ENCODE data around the gene INPP5J.
A peak's percentile ranks its signal among the peaks of the same experiment; 100 is the strongest.
"Not testable (repeated sequence)": the region's sequence is repeated elsewhere in the genome, so short reads cannot be mapped to it uniquely, and the experiment has no call there.

The INPP5J gene, protein sequence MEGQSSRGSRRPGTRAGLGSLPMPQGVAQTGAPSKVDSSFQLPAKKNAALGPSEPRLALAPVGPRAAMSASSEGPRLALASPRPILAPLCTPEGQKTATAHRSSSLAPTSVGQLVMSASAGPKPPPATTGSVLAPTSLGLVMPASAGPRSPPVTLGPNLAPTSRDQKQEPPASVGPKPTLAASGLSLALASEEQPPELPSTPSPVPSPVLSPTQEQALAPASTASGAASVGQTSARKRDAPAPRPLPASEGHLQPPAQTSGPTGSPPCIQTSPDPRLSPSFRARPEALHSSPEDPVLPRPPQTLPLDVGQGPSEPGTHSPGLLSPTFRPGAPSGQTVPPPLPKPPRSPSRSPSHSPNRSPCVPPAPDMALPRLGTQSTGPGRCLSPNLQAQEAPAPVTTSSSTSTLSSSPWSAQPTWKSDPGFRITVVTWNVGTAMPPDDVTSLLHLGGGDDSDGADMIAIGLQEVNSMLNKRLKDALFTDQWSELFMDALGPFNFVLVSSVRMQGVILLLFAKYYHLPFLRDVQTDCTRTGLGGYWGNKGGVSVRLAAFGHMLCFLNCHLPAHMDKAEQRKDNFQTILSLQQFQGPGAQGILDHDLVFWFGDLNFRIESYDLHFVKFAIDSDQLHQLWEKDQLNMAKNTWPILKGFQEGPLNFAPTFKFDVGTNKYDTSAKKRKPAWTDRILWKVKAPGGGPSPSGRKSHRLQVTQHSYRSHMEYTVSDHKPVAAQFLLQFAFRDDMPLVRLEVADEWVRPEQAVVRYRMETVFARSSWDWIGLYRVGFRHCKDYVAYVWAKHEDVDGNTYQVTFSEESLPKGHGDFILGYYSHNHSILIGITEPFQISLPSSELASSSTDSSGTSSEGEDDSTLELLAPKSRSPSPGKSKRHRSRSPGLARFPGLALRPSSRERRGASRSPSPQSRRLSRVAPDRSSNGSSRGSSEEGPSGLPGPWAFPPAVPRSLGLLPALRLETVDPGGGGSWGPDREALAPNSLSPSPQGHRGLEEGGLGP

DNA sequence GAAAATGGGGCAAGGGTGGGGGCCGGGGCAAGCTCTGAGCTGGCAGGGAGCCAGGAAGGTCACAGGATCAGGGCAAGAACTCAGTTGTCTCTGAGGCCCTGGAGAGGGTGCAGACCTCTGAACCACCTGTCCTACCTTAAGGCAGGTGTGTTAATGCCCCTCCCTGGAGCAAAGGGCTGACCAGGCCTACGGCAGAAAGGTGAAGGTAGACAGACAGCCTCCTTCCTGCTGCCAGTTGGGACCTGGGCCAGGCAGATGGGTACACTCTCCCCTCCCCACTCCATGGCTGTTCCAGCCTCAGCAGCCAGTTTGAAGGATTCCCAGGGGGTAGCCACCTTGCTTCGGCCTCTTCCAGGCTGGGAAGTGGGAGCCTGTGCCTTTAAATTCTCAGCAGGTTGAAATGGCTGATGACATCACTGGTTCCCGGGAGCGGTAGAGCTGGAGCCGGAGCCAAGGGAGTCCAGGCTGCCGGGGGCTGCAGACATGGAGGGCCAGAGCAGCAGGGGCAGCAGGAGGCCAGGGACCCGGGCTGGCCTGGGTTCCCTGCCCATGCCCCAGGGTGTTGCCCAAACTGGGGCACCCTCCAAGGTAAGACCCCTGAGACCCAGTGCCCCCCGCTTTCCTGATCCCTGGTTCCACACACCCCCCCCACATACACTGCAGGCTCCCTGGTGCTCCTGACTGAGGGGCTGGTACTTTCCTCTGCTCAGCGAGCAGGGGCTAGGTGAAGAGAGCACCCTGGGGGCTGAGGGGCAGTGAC lies at the start of gene INPP5J:
Gene INPP5J (plus strand): TSS at position 435 of the 760 bp plus-strand sequence. CDS start 49 bp downstream, at position 484.
- Histone ChIP-seq H3K27ac (ENCODE audit: low read depth, low read length) (no peak within 1 kb of the TSS), H3K36me3 (ENCODE audit: control insufficient read depth, insufficient read depth, low read length) (no peaks in the 10 kb centered on the region), H3K4me1 (ENCODE audit: control insufficient read depth, insufficient read depth, low read length) (peaks cover 9% of the 10 kb centered on the region), H3K27me3 (ENCODE audit: control insufficient read depth, insufficient read depth, low read length) (no peaks in the 10 kb centered on the region), H3K4me3 (ENCODE audit: low read length) (peak within 1 kb of the TSS; percentile 65), H3K9ac (ENCODE audit: low read length) (peak within 1 kb of the TSS; percentile 49)

DNA sequence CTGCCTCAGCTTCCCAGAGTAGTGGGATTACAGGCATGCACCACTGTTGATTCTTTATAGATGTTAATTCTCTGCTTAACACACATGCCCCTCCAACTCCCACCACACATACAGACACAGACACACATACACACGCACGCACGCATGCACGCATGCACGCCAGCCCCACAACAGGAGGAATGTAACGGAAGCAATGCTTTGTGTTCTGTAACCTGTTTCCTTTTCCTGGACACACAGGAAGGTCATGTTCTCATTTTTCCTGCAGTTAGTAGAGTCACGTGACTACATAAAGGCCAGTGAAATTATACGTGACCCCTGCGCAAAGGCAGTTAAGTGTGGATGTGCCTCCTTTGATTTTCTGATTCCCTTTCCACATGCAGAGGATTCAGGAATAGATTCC lies 49.6 kb upstream of the INPP5J start:
- H3K4me1 ChIP-seq (ENCODE audit: control insufficient read depth, insufficient read depth, low read length); H3K36me3 ChIP-seq (ENCODE audit: control insufficient read depth, insufficient read depth, low read length); H3K27me3 ChIP-seq (ENCODE audit: control insufficient read depth, insufficient read depth, low read length); H3K27ac ChIP-seq (ENCODE audit: low read depth, low read length); H3K4me3 ChIP-seq (ENCODE audit: low read length); H3K9ac ChIP-seq (ENCODE audit: low read length): not testable (repeated sequence)

DNA sequence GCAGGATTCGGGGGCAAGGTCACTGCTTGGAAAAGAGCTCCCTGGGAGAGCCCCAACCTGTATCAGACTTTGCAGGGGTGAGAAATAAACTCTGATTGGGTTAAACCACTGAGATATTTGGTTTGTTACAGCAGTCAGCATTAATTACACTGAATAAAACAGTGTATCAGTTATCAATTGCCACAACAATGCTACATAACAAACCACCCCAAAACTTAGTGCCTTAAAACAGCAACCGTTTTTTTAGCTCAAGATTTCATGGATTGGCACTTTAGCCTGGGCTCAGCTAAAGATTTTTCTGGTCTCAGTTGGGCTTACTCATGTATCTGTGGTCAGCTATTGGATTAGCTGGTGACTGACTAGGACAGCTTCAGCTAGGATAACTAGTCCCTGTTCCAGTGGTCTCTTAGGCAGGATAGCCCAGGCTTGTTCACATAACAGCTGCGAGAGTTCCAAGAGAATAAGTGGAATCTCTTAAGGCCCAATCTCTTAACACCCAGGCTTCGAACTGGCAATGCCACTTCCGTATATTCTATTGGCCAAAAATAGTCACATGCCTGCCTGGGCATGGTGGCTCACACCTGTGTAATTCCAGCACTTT lies 49.1 kb upstream of the INPP5J start:
- not testable (repeated sequence) for H3K27ac ChIP-seq (ENCODE audit: low read depth, low read length); H3K27me3 ChIP-seq (ENCODE audit: control insufficient read depth, insufficient read depth, low read length); H3K9ac ChIP-seq (ENCODE audit: low read length); H3K36me3 ChIP-seq (ENCODE audit: control insufficient read depth, insufficient read depth, low read length); H3K4me1 ChIP-seq (ENCODE audit: control insufficient read depth, insufficient read depth, low read length); H3K4me3 ChIP-seq (ENCODE audit: low read length)

DNA sequence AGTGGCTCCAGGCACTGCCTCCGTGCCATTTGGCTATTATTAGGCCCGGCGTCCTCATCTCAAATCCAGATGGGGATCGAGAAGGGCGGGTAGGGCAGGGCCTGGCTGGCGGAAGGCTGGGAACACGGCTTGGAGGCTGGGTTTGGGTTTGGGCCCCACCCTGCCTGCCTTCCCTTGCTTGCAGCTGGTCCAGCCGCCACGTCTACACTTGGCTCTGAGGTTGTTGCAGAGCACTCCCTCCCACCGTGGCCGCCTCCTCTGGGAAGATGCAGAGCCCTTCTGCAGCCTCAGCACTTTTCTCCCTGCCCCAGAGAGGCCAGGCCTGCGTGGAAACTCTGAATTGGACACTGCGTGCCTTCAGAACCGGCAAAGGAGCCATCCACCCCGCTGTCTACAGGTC lies 46.8 kb upstream of the INPP5J start:
- H3K27me3 ChIP-seq (ENCODE audit: control insufficient read depth, insufficient read depth, low read length), result no peaks in the 10 kb centered on the region
- H3K4me1 ChIP-seq (ENCODE audit: control insufficient read depth, insufficient read depth, low read length), result peaks cover 4% of the 10 kb centered on the region
- peak overlapping the region; percentile 38 for H3K27ac ChIP-seq (ENCODE audit: low read depth, low read length)
- no peak overlapping the region for H3K4me3 ChIP-seq (ENCODE audit: low read length)
- no peaks in the 10 kb centered on the region for H3K36me3 ChIP-seq (ENCODE audit: control insufficient read depth, insufficient read depth, low read length)
- no peak overlapping the region for H3K9ac ChIP-seq (ENCODE audit: low read length)

DNA sequence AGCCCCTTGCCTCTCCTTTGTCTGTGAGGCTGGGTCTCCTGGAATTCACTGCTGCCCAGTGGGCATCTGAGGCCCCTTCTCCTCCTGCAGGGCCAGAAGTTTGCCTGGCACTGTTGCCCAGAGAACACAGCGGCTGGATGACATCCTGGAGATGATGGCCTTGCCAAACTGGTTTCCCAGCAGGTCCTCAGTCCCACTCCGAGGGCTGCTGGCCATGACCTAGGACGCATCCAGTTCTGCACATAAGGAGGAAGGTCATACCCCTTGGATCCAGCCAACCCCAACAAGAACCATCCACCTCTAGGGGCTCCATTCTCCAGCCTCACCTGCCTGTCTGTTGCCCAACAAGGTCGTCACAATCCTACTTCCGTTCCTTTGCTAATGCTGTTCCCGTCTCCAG lies 45.1 kb upstream of the INPP5J start:
- no peaks in the 10 kb centered on the region for H3K27me3 ChIP-seq (ENCODE audit: control insufficient read depth, insufficient read depth, low read length)
- H3K4me3 ChIP-seq (ENCODE audit: low read length), result no peak overlapping the region
- H3K4me1 ChIP-seq (ENCODE audit: control insufficient read depth, insufficient read depth, low read length), result peaks cover 8% of the 10 kb centered on the region
- no peaks in the 10 kb centered on the region for H3K36me3 ChIP-seq (ENCODE audit: control insufficient read depth, insufficient read depth, low read length)
- H3K27ac ChIP-seq (ENCODE audit: low read depth, low read length), result no peak overlapping the region
- no peak overlapping the region for H3K9ac ChIP-seq (ENCODE audit: low read length)

DNA sequence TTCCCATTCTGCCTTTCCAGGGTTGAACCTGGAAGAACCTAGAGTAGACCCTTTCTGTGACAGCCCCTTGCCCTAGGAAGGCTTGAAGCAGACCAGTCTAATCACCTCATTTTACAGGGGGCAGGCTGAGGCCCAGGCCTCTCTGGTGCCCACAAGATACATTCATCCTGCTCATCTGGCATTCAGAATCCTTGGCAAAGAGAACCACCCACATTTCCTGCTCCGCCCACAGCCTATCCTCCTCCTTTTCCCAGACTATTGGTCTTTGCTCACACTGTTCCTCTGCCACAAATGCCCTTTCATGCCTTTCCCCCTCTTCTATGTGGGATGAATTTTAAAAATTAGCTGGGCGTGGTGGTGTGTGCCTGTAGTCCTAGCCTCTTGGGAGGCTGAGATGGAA lies 44.4 kb upstream of the INPP5J start:
- not testable (repeated sequence) for H3K27ac ChIP-seq (ENCODE audit: low read depth, low read length); H3K9ac ChIP-seq (ENCODE audit: low read length)
- peaks cover 14% of the 10 kb centered on the region for H3K4me1 ChIP-seq (ENCODE audit: control insufficient read depth, insufficient read depth, low read length)

DNA sequence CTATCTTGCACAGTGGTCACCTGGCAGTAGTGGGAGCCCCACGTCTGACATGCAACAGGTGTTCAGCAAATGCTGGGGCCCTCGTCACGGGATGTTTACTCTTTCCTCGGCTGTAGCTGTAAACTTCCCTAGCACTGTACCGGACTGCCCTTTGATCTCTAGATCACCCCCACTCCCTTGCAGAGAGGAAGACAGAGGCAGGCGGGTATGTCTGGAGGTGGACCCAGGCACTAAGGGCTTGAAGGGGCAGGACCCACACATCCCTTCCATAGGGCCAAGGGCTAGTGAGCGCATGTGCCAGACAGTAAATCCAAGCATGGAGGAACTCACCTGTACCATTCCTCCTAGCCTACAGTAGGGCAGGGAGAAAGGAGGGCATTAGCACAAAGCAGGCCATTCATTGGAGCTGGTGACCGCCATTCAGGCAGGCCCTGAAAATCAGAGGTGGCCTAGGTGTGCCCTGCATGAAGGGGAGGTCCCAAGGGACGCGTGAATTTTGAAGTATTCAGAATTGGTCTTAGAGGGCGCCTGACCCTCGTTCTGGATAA lies 43.6 kb upstream of the INPP5J start:
- Histone ChIP-seq H3K27ac (ENCODE audit: low read depth, low read length) (no peak overlapping the region), H3K4me1 (ENCODE audit: control insufficient read depth, insufficient read depth, low read length) (peaks cover 22% of the 10 kb centered on the region), H3K9ac (ENCODE audit: low read length) (no peak overlapping the region)

More for the DNA sequence above, 44.4 kb upstream of the INPP5J start:
- H3K4me3 ChIP-seq (ENCODE audit: low read length); H3K36me3 ChIP-seq (ENCODE audit: control insufficient read depth, insufficient read depth, low read length); H3K27me3 ChIP-seq (ENCODE audit: control insufficient read depth, insufficient read depth, low read length): not testable (repeated sequence)

DNA sequence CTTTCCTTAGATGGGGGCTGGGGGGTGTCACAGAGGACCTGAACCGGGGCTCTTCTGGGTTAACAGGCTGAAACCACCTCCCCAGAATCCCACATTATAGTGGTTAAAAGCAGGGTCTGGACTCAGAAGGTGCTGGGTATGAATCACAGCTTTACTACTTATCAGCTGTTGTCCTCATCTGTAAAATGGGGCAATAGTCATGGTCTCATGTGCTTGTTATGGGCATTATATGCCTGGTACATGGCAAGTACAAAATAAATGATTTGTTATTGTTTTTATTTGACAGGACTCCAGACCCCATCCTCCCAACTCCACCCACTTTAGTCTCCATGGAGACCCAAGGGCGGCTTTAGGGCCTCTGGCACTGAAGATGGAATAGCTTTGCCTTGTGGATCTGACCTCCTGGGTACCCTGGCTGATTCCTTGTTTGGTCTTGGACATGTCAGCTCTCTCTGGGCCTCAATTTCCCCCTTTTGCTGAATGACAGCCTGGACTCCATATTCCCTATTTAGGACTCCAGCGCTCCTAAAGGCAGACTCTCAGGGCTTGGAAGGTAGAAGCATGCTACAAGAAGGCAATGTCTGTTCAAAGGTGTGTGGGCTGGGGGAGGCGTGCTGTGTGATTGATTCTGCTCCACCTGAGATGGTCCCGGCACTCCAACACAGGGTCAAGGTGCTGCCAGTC lies 42.5 kb upstream of the INPP5J start:
- Histone ChIP-seq H3K9ac (ENCODE audit: low read length) (peak overlapping the region; percentile 4), H3K36me3 (ENCODE audit: control insufficient read depth, insufficient read depth, low read length) (no peaks in the 10 kb centered on the region), H3K27ac (ENCODE audit: low read depth, low read length) (peak overlapping the region; percentile 84), H3K4me1 (ENCODE audit: control insufficient read depth, insufficient read depth, low read length) (peaks cover 23% of the 10 kb centered on the region), H3K27me3 (ENCODE audit: control insufficient read depth, insufficient read depth, low read length) (no peaks in the 10 kb centered on the region), H3K4me3 (ENCODE audit: low read length) (peak overlapping the region; percentile 69)

More for the DNA sequence above, 43.6 kb upstream of the INPP5J start:
- H3K4me3 ChIP-seq (ENCODE audit: low read length), result no peak overlapping the region
- no peaks in the 10 kb centered on the region for H3K27me3 ChIP-seq (ENCODE audit: control insufficient read depth, insufficient read depth, low read length)
- no peaks in the 10 kb centered on the region for H3K36me3 ChIP-seq (ENCODE audit: control insufficient read depth, insufficient read depth, low read length)

DNA sequence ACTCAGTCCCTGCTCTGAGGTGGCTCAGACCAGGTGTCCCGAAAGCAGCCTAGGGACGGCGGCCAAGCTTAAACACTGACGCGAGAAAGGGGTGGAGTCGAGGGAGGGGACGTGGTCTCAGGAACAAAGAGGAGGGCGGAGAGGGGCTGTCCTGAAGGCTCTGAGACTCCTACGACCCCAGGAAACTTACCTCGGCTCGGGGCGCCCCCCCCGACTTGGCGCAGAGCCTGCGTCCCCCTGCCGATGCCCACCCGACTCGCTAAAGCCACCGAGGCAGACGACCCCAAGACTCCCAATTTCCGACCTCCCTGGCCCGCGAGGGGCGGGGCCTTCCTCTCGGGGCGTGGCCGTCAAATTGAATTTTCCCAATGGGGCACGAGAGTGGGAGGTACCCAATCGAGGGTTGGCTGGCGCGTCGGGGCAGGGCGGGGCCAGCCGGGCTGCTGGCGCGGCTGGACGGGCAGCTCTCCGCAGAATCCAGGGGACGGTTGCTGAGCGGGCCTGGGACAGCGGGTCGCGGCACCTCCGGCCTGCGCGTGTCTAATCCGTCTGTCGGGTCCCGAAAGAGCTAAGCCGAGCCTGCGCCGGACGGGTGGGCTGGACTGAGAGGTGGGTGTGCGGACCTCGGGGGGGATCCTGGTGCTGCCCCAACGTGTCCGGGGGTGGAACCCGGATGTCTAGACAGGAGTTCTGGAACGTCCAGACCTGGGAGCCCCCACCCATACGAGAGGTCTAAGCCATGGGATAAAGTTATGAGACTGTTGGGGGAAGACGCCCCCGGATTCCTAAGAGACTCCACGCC lies 41.7 kb upstream of the INPP5J start, which contains the start of gene SMTN:
Gene SMTN (plus strand): TSS at position 471 of the 802 bp plus-strand sequence. CDS start 1,941 bp downstream, outside the sequence.
- H3K27me3 ChIP-seq (ENCODE audit: control insufficient read depth, insufficient read depth, low read length), result no peaks in the 10 kb centered on the region
- peaks cover 28% of the 10 kb centered on the region for H3K4me1 ChIP-seq (ENCODE audit: control insufficient read depth, insufficient read depth, low read length)
- no peaks in the 10 kb centered on the region for H3K36me3 ChIP-seq (ENCODE audit: control insufficient read depth, insufficient read depth, low read length)
- peak within 1 kb of the TSS; percentile 82 for H3K4me3 ChIP-seq (ENCODE audit: low read length)
- H3K27ac ChIP-seq (ENCODE audit: low read depth, low read length), result peak within 1 kb of the TSS; percentile 98
- H3K9ac ChIP-seq (ENCODE audit: low read length), result peak within 1 kb of the TSS; percentile 63

DNA sequence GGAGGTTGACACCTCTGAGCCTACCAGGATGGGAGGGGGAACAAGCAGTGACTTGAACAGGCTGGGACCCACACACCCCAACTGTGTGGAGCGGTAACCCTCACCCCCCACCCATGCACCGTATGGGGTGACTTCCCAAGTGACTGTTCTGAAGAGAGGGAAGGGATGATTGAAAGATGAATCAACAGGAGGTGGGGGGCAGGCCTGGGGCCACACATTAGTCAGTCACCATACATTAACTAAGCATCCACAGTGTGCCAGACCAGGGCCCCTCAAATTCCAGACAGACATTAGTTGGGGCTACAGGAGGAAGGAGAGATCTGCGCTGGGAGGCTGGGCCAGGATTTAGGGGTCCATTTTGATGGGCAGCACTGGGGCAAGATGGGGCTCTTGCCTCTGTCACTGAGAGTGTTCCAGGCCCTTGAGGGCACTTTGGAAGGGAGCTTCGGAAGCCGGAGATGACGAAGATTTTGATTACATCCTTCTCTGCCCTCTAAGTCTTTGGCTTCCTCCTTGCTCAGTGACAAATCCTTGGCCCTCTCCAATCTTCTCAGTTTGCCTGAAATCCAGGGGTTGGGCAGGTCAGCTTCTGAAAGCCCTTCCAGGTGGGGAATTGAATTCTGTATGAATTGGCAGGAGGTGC lies 40.7 kb upstream of the INPP5J start:
- Histone ChIP-seq H3K4me3 (ENCODE audit: low read length) (peak overlapping the region; percentile 82), H3K27ac (ENCODE audit: low read depth, low read length) (peak overlapping the region; percentile 98), H3K36me3 (ENCODE audit: control insufficient read depth, insufficient read depth, low read length) (no peaks in the 10 kb centered on the region), H3K4me1 (ENCODE audit: control insufficient read depth, insufficient read depth, low read length) (peaks cover 37% of the 10 kb centered on the region), H3K27me3 (ENCODE audit: control insufficient read depth, insufficient read depth, low read length) (no peaks in the 10 kb centered on the region), H3K9ac (ENCODE audit: low read length) (peak overlapping the region; percentile 63)
